GM23248 (cell line): Measurements from ENCODE around the gene DYRK1B.

Experiments used
- EZH2 ChIP-seq: fragments of 200-600 bp; sonication (generic); IDR thresholded peaks from 2 replicates; pipeline ENCODE4 v1.6.1; 2018; ENCODE audit warnings: antibody characterized with exemption, mild to moderate bottlenecking; ENCODE audit not compliant: insufficient read depth, poor library complexity, severe bottlenecking
- EZH2phosphoT487 ChIP-seq: fragments of 200-600 bp; sonication (generic); IDR thresholded peaks from 2 replicates; pipeline ENCODE4 v1.6.1; 2018; ENCODE audit warnings: antibody characterized with exemption, moderate library complexity, mild to moderate bottlenecking, low read depth; ENCODE audit not compliant: insufficient read depth

DNA sequence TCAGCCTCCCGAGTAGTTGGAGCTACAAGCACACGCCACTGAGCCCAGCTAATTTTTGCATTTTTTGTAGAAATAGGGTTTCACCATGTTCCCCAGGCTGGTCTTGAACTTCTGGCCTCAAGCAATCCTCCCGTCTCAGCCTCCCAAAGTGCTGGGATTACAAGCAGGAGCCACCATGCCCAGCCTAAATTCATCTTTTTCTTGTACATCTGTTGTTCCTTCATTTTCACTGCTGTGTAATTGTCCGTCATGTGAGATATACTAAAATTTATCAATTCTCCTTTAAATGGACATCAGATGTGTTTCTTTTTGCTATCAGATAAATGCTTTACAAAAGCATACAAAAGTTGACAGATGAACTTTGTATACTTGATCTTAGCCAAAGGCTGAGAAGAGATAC is 22.9 kb downstream of the DYRK1B start:
- TF ChIP-seq EZH2phosphoT487 (no peak), EZH2 (no peak)
